GM19324 (cell line): ENCODE results near the gene MEF2B.
A peak's percentile ranks its signal among the peaks of the same experiment; 100 is the strongest.
"Not testable (repeated sequence)": the region's sequence is repeated elsewhere in the genome, so short reads cannot be mapped to it uniquely, and the experiment has no call there.

ENCODE experiments used
- ATAC-seq: cut with Tn5 transposase; IDR thresholded peaks from one replicate; pipeline ENCODE4 v1.9.1; 2021; ENCODE audit warnings: mild to moderate bottlenecking, moderate library complexity; ENCODE audit not compliant: unreplicated experiment, low FRiP score

MEF2B gene

DNA sequence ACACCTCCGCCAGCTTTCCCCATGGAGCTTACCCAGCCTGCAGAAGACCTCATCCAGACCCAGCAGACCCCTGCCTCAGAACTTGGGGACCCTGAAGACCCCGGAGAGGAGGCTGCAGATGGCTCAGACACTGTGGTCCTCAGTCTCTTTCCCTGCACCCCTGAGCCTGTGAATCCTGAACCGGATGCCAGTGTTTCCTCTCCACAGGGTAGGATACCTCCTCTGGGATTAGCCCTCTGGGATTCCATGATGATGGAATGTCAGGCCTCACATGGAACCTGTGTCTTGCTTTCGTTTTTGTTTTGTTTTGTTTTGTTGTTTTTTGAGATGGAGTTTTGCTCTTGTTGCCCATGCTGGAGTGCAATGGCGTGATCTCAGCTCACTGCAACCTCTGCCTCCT lies 23.9 kb upstream of the MEF2B start:
- ATAC-seq: no peak

DNA sequence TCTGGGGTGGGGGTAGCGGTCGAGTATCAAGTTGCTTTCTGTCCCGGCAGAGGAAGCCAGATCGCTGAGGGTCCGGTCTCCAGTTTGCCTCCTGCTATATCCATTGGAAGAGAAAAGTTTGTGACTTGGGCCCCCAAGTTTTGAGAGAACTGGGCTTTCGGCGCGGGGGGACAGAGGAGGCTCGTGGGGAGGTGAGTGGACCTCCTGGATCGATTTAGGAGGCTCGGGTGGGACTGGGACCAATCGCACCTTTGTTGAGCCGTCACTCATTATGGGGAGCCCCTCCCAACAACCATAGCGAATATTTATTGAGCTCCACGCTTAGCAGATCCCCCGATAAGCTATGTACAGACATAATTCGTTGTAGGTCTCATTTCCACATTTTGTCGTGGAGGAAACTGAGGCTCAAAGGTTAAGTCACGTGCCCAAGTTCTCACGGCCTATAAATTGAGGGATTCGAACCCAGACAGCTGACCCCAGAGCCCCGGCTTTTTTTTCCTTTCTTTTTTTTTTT lies 22.9 kb upstream of the MEF2B start:
- no peak for ATAC-seq

DNA sequence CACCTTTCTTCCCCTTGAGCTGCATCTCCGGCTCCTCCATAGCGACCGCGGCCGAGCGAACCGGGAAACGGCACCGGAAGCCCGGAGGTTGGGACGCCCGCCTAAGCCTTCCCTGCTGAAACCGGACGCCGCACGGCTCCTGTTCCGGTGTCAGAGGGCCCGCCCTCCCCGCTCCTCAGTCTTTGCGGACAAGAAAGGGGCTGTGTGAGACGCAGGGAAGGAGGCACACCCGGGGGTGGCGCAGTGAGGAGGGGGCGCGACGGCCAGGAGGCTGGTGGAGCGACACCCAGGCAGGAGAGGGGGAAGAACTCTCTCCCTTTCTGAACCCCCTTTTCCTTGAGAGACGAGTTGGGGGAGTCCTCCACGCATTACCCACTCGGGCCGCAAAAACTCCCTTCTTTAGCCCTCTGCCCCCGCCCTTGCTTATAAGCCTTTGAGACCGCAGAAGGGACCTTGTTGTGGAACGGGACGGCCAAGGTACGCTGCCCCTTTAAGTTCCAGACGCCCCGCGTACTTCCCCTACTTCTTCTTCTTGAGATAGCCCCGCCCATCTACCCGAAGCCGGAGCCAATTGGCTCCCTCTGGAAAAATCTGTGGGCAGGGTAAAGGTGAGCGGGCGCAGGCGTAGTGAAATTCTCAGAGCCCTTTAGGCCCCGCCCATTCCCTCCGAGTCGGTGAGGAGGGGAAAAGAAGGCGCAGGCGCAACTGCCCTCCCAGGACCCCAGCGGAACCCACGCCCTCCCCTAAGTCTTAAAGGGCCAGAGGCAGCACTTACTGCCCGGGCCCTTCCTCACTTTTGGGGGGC lies 22.2 kb upstream of the MEF2B start, which contains the start of the genes BORCS8 and RFXANK:
Gene BORCS8 (minus strand): TSS at position 75 of the 805 bp plus-strand sequence. CDS start 35 bp downstream, at position 40.
Gene RFXANK (plus strand): TSS at position 181 of the 805 bp plus-strand sequence. CDS start 1,689 bp downstream, outside the sequence.
- ATAC-seq: peak; percentile 89

DNA sequence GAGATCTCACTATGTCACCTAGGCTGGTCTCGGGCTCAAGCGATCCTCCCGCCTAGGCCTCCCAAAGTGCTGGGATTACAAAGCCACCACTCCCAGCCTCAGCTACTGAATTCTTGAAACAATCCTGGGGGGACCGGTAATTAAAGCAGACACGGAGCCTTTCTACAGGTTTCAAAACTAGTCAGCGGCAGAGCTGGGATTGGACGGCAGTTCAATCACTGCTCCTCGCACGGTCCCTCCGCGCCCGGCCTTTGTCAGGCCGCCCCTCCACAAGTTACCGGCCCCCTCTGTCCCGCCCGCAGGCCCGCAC lies 21.7 kb upstream of the MEF2B start:
- ATAC-seq: no peak

DNA sequence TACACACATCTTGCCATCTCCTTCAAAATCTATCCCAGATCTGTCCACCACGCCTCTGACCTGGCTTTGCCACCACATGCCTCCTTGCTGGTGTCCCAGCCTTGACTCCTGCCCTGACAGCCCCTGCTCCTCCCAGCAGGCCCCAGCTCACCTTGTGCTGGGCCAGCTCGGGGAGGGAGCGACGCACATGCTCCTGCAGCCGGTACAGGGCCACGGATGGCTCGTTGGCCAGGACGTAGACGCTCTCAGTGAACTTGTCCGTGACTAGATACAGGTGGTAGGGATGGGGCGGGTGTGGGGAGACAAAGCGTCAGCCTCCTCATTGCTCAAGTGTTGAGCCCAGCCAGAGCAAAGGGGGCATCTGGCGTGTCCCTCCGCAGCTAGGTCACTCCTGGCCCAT lies 16.7 kb upstream of the MEF2B start:
- no peak for ATAC-seq

DNA sequence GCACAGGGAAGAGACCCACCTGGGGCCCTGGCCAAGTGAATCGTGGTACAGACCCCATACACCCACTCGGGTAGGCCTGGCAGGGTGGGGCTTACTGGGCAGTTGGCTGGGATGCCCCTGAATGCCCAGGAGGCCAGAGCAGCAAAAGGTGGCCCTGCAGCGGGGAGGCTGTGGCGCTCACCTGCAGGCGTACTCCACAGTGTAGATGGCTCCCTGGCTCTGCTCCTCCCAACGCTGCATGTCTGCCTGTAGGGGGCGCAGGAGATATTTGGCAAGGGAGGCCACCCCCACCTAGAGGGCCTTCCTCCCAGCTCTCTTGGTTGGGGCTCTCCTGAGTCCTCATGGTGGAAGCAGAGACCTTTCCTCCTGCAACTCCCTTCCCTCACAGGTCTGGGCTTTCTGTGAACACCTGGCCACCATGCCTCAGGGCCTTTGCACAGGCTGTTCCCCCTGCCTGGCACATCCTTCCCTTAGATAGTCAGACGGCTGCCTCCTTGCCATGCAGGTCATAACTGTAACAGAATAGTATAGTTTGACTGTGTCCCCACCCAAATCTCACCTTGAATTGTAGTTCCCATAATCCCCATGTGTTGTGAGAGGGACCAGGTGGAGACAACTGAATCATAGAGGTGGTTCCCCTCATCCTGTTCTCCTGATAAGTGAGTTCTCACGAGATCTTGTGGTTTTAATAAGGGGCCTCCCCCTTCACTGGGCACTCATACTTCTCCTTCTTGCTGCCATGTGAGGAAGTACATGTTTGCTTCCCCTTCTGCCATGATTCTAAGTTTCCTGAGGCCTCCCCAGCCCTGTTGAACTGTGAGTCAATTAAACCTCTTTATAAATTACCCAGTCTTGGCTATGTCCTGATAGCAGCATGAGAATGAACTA lies 16.0 kb upstream of the MEF2B start:
- no peak for ATAC-seq

DNA sequence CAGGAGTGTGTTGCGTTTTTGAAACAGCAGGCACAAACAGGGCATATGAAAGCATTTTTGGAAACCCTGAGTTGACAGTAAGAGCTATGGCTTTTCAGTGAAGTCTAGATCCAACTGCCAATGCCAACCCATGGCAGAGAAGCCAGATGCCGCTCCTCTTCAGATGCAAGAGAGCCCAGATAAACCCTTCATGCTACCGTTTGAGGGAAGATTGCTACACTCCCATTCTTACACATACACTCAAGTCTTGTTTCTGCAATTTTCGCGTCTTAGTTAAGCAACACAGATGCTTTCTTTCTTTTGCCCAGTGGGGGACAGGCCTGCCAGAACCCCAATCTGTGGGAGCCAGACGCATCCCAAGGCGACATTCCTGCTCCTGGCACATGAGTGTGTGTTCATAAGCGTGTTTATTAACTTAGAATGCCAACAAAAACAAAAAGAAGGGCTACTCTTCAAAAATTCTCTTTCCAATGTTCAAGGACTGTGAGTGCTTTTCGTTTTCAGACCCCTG lies 11.5 kb upstream of the MEF2B start:
- ATAC-seq: no peak

DNA sequence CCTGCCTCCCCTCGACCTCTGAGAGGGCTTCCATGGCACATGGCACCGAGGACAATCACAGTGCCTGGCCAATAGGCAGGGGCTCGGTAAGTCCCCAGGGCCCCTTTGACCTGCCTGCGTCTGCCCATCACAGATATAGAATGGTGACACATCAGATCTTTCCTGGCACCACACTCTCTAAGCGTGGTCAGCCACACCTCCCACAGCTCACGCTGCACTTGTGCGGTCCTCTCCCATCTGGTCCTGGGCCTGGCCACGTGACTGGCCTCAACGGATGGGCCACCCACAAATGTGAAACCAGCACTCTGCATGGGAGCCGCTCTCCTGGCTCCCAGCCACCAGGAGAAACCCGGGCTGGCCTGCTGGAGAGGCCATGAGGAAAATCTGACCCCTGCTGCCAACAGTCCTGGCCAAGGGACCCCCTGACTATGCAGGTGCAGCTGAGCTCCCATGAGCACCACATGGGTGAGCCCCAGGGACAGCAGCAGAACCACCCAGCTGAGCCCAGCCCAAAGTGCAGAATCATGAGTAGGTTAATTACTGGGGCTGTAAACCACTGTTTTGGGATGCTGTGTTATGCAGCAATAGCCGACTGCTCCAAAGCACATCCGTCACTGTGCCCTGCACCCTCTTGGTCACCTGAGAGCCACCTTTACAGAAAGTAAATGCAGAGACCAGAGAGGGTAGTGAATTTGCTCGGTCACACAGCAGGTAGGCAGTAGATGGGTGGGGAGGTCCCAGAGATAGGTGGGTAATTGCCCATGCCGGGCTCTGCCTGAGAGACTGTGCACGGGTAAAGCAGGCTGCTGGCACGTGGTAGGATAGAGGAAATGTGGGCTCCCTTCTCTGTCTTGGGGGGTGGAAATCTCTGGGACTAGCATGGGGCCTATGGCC lies 9.7 kb upstream of the MEF2B start:
- ATAC-seq: no peak

DNA sequence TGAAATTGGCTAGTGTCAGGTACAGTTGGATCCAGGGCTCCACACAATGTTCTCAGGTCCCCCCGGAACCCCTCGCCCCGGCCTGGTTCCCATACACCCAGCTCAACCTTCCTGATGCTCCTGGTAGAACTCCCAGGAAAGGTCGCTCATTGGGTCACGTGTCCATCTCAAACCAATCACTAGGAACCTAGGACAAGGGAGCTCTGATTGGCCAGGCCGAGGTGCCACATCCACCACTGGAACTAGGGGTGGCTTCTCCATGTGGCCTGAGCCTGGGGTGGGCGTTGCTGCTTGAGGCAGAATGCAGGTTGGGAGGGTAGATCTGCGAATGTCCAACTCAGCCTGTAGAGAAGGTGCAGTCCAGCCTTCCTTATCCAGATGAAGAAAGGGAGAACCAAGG lies 6.9 kb upstream of the MEF2B start:
- ATAC-seq: no peak

DNA sequence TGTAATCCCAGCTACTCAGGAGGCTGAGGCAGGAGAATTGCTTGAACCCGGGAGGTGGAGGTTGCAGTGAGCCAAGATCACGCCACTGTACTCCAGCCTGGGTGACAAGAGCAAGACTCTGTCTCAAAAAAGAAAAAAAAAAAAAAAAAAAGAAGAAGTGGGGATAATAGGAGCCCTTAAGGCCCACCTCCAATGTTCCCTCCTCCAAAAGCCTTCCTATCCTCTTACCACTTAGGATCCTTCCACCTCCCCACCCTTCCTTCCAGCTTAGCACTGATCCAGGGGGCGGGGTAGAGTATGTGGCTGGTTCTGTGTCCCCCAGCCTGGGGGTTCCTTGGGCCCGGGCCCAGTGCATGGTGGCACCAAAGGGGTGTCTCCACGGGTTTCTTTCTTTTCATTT lies 3.2 kb upstream of the MEF2B start:
- not testable (repeated sequence) for ATAC-seq

DNA sequence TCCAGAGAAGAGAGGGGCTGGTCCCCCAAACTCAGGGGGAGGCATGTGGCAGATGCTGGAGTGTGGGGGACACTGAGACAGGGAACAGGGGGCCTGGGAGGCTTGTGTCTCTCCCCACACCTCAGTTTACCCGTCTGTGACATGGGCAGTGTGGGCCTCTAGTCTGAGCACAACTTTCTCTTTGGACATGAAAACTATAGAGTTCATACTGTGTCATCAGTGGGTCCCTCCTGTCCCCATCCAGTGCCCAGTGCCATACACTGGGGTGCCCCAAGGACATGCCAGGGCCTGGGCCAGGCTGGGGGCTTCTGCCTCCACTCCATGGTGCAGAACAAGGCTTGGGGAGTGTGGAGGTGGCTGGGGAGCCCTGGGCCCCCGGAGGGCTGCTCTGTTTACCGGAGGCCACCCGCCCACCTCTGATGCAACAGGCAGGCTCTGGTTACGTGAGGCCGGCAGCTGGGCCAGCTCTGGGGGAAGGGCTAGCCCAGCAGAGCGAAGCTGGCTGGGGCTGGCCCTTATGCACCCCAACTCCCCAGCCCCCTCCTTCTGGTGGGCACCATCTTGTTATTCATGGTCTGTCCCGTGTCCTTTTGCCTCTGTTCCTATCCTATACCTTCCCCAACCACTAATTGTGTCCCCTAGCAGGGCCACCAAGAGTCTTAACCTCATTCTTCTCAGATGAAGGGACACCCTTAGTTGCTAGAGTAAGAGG lies 1.9 kb upstream of the MEF2B start:
- no peak for ATAC-seq

DNA sequence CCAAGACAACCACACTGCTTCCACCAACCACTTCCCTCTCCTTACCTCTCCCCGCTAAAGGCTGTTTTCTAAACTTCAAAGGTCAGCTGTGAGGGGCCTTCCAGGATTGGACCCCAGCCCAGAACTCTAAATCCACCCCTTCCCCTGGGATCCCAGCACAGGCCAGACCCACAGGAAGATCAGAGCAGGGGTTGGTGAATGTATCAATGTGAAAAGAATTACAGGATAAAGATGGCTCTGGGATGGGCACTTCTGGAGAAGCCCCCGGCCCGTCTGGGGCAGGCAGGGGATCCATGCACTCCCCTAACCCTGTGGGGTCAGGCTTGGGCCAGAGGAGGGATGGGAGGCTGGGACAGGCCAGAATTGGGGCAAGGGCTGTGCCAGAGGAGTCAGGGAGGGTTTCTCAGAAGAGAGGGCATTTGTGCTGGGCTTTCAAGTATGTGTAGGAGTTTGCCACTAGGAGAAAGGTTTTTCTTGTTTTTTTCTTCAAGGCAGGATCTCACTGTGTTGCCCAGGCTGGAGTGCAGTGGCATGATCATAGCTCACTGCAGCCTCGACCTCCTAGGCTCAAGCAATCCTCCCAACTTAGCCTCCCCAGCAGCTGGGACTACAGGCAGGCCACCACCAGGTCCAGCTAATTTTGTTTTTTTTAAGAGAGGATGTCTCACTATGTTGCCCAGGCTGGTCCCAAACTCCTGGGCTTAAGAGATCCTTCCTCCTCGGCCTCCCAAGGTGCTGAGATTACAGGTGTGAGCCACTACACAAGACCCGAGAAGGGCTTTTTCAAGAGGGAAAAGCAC lies 1.0 kb upstream of the MEF2B start:
- ATAC-seq: no peak

DNA sequence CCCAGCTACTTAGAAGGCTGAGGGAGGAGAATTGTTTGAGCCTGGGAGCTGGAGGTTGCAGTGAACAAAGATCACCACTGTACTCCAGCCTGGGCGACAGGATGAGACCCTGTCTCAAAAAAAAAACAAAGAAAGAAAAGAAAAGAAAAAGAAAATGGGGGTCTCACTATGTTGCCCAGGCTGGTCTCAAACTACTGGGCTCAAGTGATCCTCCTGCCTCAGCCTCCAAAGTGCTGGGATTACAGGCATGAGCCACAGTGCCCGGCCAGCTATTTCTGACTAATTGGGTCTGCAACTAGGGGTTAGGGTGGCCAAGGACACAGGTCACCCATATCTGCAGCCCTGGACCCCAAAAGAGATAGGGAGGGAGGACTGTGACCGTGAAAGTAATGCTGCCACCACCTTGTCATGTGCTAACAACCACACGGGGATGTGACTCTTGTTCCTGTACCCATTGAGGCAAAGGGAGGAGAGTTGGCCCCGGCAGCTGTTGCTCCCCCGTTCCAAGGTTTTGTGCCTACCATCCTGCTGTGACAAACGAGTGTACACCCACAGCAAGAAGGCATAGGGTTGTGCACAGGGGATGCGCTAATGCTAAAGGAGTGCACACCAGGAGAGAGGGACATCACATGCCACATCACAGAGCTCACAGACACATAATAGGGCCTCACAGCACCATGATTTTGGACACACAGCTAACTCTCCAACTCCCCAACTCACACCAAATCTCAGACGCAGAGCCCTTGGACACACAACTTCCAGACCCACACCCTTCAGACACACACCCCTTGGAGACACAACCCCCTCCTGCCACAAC lies 619 bp downstream of the MEF2B start:
- ATAC-seq: no peak

DNA sequence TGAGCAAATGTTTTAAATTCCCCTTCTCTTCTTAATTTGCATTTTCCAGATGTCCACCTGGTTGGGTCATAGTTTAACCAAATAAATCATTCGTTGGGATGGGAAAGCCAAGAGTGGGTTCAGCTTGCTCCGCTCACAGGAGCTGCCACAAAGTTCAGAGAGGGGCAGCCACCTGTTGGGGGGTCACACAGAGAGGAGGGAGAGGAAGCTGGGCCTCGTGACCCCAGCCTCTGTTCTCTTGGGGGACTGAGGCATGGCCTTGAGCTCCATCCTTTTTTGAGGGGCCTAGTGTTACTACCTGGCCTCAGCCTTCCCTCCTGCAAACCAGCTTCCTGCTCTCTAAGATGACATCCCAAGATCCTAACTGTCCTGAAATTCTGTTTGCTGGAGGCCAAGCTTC lies 2.5 kb downstream of the MEF2B start:
- no peak for ATAC-seq

DNA sequence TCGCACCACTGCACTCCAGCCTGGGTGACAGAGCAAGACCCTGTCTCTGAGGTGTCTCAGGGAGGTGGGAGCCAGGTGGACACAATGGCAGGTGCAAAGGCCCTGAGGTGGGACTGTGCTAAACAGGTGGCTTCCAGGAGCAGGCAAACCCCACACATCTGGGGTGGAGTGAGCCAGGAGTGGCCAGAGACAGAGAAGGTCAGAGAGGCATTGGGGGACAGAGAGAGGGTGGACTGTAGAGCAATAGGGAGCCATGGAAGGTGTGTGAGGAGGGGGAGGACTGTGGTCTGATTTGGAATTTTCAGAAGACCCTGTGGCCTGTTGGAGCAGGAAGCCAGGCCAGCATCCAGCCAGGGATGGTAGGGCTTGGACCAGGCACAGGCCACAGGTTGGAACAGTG lies 4.7 kb downstream of the MEF2B start:
- no peak for ATAC-seq

DNA sequence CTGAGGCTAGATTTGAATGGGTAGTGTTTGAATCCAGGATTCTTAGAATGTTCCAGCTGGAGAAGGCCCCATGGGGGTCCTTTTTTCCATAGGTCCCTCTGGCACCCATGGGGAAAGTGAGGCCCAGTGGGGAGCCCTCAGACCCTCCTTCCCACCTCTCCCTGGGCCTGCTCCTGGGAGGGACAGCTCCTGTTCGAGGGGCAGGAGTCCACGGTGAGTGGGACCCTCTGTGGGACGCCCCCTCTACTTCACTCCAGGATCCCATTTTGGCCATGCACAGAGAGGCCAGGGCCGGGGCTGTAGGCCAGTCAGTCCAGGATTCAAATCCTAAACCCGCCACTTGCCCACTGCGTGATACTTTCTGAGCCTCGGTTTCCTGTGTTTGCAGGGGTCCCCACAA lies 7.6 kb downstream of the MEF2B start:
- ATAC-seq: no peak

DNA sequence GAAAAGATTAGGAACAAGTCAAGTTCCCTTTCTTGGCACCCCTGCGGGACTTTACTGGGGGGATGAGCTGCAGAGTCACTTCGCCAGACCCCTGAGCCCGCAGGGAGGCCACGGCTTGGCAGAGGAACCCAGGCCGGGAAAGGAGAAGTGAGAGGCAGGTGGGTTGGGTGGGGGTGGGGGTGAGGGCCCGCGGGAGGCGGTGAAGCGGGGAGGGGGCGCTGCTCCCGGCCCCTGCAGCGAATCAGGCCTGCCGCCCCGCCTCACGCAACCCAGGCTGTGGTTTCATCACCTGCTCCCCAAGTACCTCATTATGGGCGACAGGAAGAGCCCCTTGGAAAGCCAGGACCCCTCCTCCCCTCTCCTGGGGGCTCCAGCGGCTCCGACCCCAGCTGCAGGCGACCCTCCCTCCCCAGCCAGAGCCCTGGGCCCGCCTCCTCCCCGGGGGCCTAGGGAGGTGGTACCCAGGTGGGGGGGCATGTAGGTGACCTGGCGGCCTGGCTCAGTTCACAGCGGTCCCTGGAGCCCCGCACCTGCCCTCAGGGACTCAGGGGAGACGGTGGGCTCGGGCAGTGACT lies 9.5 kb downstream of the MEF2B start:
- ATAC-seq: no peak

DNA sequence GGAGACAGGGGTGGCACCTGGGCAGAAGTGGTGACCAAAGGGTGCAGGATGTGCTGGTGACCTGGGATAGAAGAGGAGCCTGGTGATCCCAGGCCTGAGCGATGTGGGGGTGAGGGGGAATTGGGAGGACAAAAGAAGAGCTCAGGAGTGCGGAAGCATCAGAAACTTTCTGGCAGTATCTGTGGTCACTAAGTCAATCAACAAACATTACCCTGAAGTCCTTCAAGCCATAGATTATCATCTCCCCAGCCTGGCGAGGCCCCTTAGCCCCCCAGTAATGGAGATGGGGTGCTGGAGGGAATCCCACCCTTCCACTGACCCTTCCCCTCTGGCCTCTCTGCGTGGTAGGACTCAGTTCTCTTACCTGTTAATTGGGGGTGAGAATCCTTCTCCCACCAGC lies 10.5 kb downstream of the MEF2B start:
- no peak for ATAC-seq
